MM.1S (cell line): ENCODE measurements around the gene ZCCHC7.

Experiments used
- DNase-seq: peaks from one replicate; pipeline ENCODE4 v3.0.0-alpha.2; 2015
- H2AFZ ChIP-seq: fragments of 300-600 bp; sonication (generic); 2 replicates; pipeline ENCODE4 v1.6.0; 2016; ENCODE audit warnings: antibody characterized with exemption, low read length
- H3F3A ChIP-seq: fragments of 300-600 bp; sonication (generic); 2 replicates; pipeline ENCODE4 v1.6.1; 2016; ENCODE audit warnings: mild to moderate bottlenecking, antibody characterized with exemption, low read length, moderate library complexity, mixed read lengths; ENCODE audit not compliant: insufficient read depth
- H3K27ac ChIP-seq: fragments of 300-600 bp; sonication (generic); 2 replicates; pipeline ENCODE4 v1.5.1; 2016; ENCODE audit warnings: mild to moderate bottlenecking, low read length
- H3K27me3 ChIP-seq: fragments of 300-600 bp; sonication (generic); replicated peaks from 2 replicates; pipeline ENCODE4 v1.6.0; 2016; ENCODE audit warnings: low read length; ENCODE audit not compliant: insufficient read depth
- H3K36me3 ChIP-seq: fragments of 300-600 bp; sonication (generic); replicated peaks from 2 replicates; pipeline ENCODE4 v1.6.1; 2016; ENCODE audit warnings: mild to moderate bottlenecking, low read length, mixed read lengths; ENCODE audit not compliant: insufficient read depth
- H3K4me1 ChIP-seq: fragments of 300-600 bp; sonication (generic); 2 replicates; pipeline ENCODE4 v1.6.1; 2016; ENCODE audit warnings: low read length, mixed read lengths
- H3K4me2 ChIP-seq: fragments of 300-600 bp; sonication (generic); 2 replicates; pipeline ENCODE4 v1.6.0; 2016; ENCODE audit warnings: low read depth, low read length
- H3K4me3 ChIP-seq: fragments of 300-600 bp; sonication (generic); 2 replicates; pipeline ENCODE4 v1.5.1; 2016; ENCODE audit warnings: low read length, mixed read lengths
- H3K79me2 ChIP-seq: fragments of 300-600 bp; sonication (generic); 2 replicates; pipeline ENCODE4 v1.6.1; 2016; ENCODE audit warnings: mixed run types, low read length, mixed read lengths
- H3K9ac ChIP-seq: fragments of 300-600 bp; sonication (generic); 2 replicates; pipeline ENCODE4 v1.6.1; 2016; ENCODE audit warnings: low read length, mixed read lengths
- H3K9me2 ChIP-seq: fragments of 300-600 bp; sonication (generic); replicated peaks from 2 replicates; pipeline ENCODE4 v1.6.1; 2016; ENCODE audit warnings: mild to moderate bottlenecking, low read length, mixed read lengths; ENCODE audit not compliant: insufficient read depth
- H3K9me3 ChIP-seq: fragments of 300-600 bp; sonication (generic); replicated peaks from 2 replicates; pipeline ENCODE4 v1.6.1; 2016; ENCODE audit warnings: mild to moderate bottlenecking, low read length, mixed read lengths; ENCODE audit not compliant: insufficient read depth
- H4K20me1 ChIP-seq: fragments of 300-600 bp; sonication (generic); 2 replicates; pipeline ENCODE4 v1.6.1; 2016; ENCODE audit warnings: mild to moderate bottlenecking, low read length, moderate library complexity, mixed read lengths; ENCODE audit not compliant: insufficient read depth
- CTCF ChIP-seq: fragments of 300-600 bp; sonication (generic); IDR thresholded peaks from 2 replicates; pipeline ENCODE4 v1.5.1; 2016; ENCODE audit warnings: antibody characterized with exemption, low read length, mixed read lengths
- EZH2 ChIP-seq: fragments of 300-600 bp; sonication (generic); optimal IDR thresholded peaks from 2 replicates; pipeline ENCODE3; 2017; ENCODE audit warnings: low read depth, mild to moderate bottlenecking, antibody characterized with exemption, low read length, mixed read lengths
- EZH2phosphoT487 ChIP-seq: fragments of 300-600 bp; sonication (generic); IDR thresholded peaks from 2 replicates; pipeline ENCODE4 v1.6.1; 2018; ENCODE audit warnings: antibody characterized with exemption, low read length

ZCCHC7 gene

GRCh38 chr9:37271679-37272078 is 151.3 kb downstream of the ZCCHC7 start:
- no peak overlapping the region for H3K4me3 ChIP-seq
- no peak overlapping the region for H3K4me2 ChIP-seq
- H3K9me2 ChIP-seq = no peaks in the 10 kb centered on the region
- no peaks in the 10 kb centered on the region for H4K20me1 ChIP-seq
- no peaks in the 10 kb centered on the region for H3K27me3 ChIP-seq
- no peak overlapping the region for H3K27ac ChIP-seq
- no peaks in the 10 kb centered on the region for H3K4me1 ChIP-seq
- TF ChIP-seq CTCF (no peak), EZH2 (no peak), EZH2phosphoT487 (no peak)
- no peaks in the 10 kb centered on the region for H3K9me3 ChIP-seq
- H3K9ac ChIP-seq = no peak overlapping the region
- no peaks in the 10 kb centered on the region for H3K36me3 ChIP-seq
- H2AFZ ChIP-seq = no peak overlapping the region
- H3F3A ChIP-seq = no peaks in the 10 kb centered on the region
- no peak for DNase-seq
- no peaks in the 10 kb centered on the region for H3K79me2 ChIP-seq

- H3K27ac ChIP-seq = no peak overlapping the region
- H2AFZ ChIP-seq = no peak overlapping the region
- H3K9me3 ChIP-seq = no peaks in the 10 kb centered on the region
- no peaks in the 10 kb centered on the region for H3K27me3 ChIP-seq
- no peak overlapping the region for H3K4me3 ChIP-seq
- H4K20me1 ChIP-seq = no peaks in the 10 kb centered on the region
- H3K4me2 ChIP-seq = no peak overlapping the region
- TF ChIP-seq EZH2phosphoT487 = no peak
- TF ChIP-seq EZH2 = no peak
- TF ChIP-seq CTCF = no peak
- no peaks in the 10 kb centered on the region for H3F3A ChIP-seq
- no peaks in the 10 kb centered on the region for H3K9me2 ChIP-seq
- no peaks in the 10 kb centered on the region for H3K4me1 ChIP-seq
- DNase-seq = no peak
- no peaks in the 10 kb centered on the region for H3K79me2 ChIP-seq
- no peak overlapping the region for H3K9ac ChIP-seq
- no peaks in the 10 kb centered on the region for H3K36me3 ChIP-seq
Measured at GRCh38 chr9:37273595-37273994, 153.2 kb downstream of the ZCCHC7 start.

GRCh38 chr9:37281541-37281940 is 161.2 kb downstream of the ZCCHC7 start:
- H3K4me1 ChIP-seq = no peaks in the 10 kb centered on the region
- H3K9me3 ChIP-seq = no peaks in the 10 kb centered on the region
- no peaks in the 10 kb centered on the region for H3K36me3 ChIP-seq
- TF ChIP-seq EZH2phosphoT487 = no peak
- TF ChIP-seq EZH2 = no peak
- no peak for TF ChIP-seq CTCF
- no peak overlapping the region for H3K9ac ChIP-seq
- H2AFZ ChIP-seq = no peak overlapping the region
- H4K20me1 ChIP-seq = no peaks in the 10 kb centered on the region
- H3K79me2 ChIP-seq = no peaks in the 10 kb centered on the region
- H3K27me3 ChIP-seq = no peaks in the 10 kb centered on the region
- no peaks in the 10 kb centered on the region for H3F3A ChIP-seq
- H3K4me2 ChIP-seq = no peak overlapping the region
- H3K4me3 ChIP-seq = no peak overlapping the region
- no peak for DNase-seq
- no peaks in the 10 kb centered on the region for H3K9me2 ChIP-seq
- H3K27ac ChIP-seq = no peak overlapping the region
